Esophagus muscularis mucosa (tissue), 4 donors: ENCODE measurements around the gene RIC3. TPM values are rescaled to one million over a fixed set of nuclear protein-coding genes. Genes with fewer than 3 reads are reported as not detected.

Experiments
- DNase-seq: peaks from one replicate; pipeline ENCODE4 v3.0.0-alpha.2; 2017; ENCODE audit errors: extremely low spot score
- H3K27ac ChIP-seq, 4 donors: fragments of 200-600 bp; sonication (generic); replicated peaks in 1 of 4; 1 replicate in 3 of 4; 2 replicates in 1 of 4; pipeline ENCODE4 v1.5.1; 2016 to 2019; ENCODE audit warnings: mild to moderate bottlenecking in 1 of 4
- H3K27me3 ChIP-seq, 4 donors: fragments of 200-600 bp; sonication (generic); one replicate each; pipeline versions ENCODE4 v1.5.1 to v1.6.0; 2016 to 2019
- H3K36me3 ChIP-seq, 4 donors: fragments of 200-600 bp; sonication (generic); one replicate each; pipeline ENCODE4 v1.5.1; 2016 to 2019
- H3K4me1 ChIP-seq, 4 donors: fragments of 200-600 bp; sonication (generic); one replicate each; pipeline ENCODE4 v1.5.1; 2016 to 2019
- H3K4me3 ChIP-seq, 4 donors: fragments of 200-600 bp; sonication (generic); 1 replicate in 2 of 4; 2 replicates in 2 of 4; pipeline ENCODE4 v1.5.1; 2016 to 2019; ENCODE audit warnings: mild to moderate bottlenecking in 4 of 4, moderate library complexity in 1 of 4
- H3K9me3 ChIP-seq, 4 donors: fragments of 200-600 bp; sonication (generic); 1 replicate in 3 of 4; 2 replicates in 1 of 4; pipeline ENCODE4 v1.5.1; 2016 to 2019
- POLR2A ChIP-seq: fragments of 450-650 bp; IDR thresholded peaks from one replicate; pipeline ENCODE4 v1.6.1; 2017; ENCODE audit warnings: antibody characterized with exemption, moderate library complexity, mild to moderate bottlenecking, low read depth
- POLR2AphosphoS5 ChIP-seq, 2 donors: sonication (generic); formaldehyde crosslinking; IDR thresholded peaks; one replicate each; pipeline ENCODE4 v1.6.1; 2017; ENCODE audit warnings: antibody characterized with exemption in 2 of 2
- WGBS: methylation state at CpG from one replicate; pipeline ENCODE4 v1.1.5; 2018; 5-methylcytosine and 5-hydroxymethylcytosine counted together
- intact Hi-C: fragments of 100-400 bp; cut with DNase I; formaldehyde crosslinking; loops from one replicate; pipeline ENCODE4 v1.15.1; 2023
- total RNA-seq, 4 donors: library from RNA; depleted of rRNA; stranded (reverse); fragments of >200 nt; gene quantifications; one replicate each; pipeline versions ENCODE4 v1.1.0 to v1.2.1, GENCODE V29; 2016

Gene RIC3
- total RNA-seq, 4 donors from 2014 or later = 12.8 to 19.9 (median 17.1) TPM

GRCh38 chr11:8056810-8057463 lies 111.9 kb downstream of the RIC3 start:
- H3K36me3 ChIP-seq = no peaks in the 10 kb centered on the region
- H3K4me1 ChIP-seq = peaks cover 20 to 32% (median 28%) of the 10 kb centered on the region in 4 donors
- H3K27ac ChIP-seq = peak overlapping the region in 3 of 4 donors; percentile 10 to 42 (median 36)
- DNase-seq = no peak
- no peaks in the 10 kb centered on the region for H3K9me3 ChIP-seq
- H3K27me3 ChIP-seq = no peaks in the 10 kb centered on the region
- no peak overlapping the region for H3K4me3 ChIP-seq
- WGBS = 46% methylated on average over 12 of the region's 12 CpGs
- intact Hi-C loops = no loop called here
- no peak for TF ChIP-seq POLR2A
- peak; percentile 59 to 60 for TF ChIP-seq POLR2AphosphoS5 (IDR thresholded peaks at IDR 0.05)

Other genes starting within 250 kb of the RIC3 start
- gene OR10A6, start 237.8 kb downstream of the RIC3 start, total RNA-seq = not detected
- not detected for gene OR10A3, start 227.3 kb downstream of the RIC3 start, total RNA-seq
- not detected for gene NLRP10, start 203.6 kb downstream of the RIC3 start, total RNA-seq
- 100 to 1,000 TPM; 181 to 447 (median 313) TPM for gene EIF3F, start 181.7 kb downstream of the RIC3 start, total RNA-seq
- 10 to 100 TPM in 2 of 4 donors, 1 to 10 TPM in 2; 8.3 to 18.3 (median 12.1) TPM for gene TUB, start 87.8 kb downstream of the RIC3 start, total RNA-seq
- gene LMO1, start 94.9 kb upstream of the RIC3 start, total RNA-seq = under 1 TPM in 1 of 4 donors, not detected in 3; 0.50 TPM